Transverse colon (tissue), 3 donors: ENCODE data around the gene GMDS.

Experiments used
- POLR2A ChIP-seq: fragments of 450-650 bp; IDR thresholded peaks from one replicate; pipeline ENCODE4 v1.6.1; 2016; ENCODE audit warnings: antibody characterized with exemption, mild to moderate bottlenecking, moderate library complexity
- TF ChIP-seq, protein P1 (sequence below), 5 experiments: fragments of 200-600 bp in 3 of 5; fragments of 450-650 bp in 2 of 5; sonication (generic) in 3 of 5; IDR thresholded peaks; 1 replicate in 2 of 5; 2 replicates in 3 of 5; pipeline ENCODE4 v1.5.1; 2016 to 2017; ENCODE audit warnings: antibody characterized with exemption in 5 of 5, inconsistent platforms in 3 of 5, mild to moderate bottlenecking in 2 of 5, moderate library complexity in 1 of 5

DNA sequence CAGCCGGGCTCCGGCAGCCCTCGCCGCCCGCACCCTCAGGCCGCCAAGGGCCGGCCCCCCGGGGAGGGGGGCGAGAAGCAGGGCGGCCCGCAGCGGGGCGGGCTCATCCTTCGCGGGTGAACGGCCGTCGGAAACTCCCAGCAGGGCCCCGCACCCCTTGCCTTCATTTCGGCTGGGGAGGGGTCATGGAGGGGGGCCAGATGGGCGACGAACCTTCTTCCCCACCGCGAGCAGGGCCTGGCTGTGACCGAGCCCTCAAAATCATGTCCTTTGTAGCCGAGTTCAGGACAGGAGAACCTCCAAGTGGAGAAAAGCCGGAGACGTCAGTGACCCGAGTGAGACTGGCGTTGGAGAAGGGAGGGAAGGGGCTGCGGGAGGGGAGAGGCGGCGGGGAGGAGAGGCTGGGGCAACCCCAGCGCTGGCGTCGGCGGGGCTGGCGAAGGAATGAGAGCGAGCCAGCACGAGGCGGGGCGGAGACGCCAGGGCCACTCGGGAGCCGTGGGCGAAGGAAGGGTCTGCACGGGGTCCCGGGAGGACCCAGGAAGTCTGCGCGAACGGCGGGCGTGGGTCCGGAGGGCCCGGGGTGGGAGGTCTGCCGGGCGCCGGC, 636.3 kb downstream of the GMDS start:
- TF ChIP-seq, protein P1, sequence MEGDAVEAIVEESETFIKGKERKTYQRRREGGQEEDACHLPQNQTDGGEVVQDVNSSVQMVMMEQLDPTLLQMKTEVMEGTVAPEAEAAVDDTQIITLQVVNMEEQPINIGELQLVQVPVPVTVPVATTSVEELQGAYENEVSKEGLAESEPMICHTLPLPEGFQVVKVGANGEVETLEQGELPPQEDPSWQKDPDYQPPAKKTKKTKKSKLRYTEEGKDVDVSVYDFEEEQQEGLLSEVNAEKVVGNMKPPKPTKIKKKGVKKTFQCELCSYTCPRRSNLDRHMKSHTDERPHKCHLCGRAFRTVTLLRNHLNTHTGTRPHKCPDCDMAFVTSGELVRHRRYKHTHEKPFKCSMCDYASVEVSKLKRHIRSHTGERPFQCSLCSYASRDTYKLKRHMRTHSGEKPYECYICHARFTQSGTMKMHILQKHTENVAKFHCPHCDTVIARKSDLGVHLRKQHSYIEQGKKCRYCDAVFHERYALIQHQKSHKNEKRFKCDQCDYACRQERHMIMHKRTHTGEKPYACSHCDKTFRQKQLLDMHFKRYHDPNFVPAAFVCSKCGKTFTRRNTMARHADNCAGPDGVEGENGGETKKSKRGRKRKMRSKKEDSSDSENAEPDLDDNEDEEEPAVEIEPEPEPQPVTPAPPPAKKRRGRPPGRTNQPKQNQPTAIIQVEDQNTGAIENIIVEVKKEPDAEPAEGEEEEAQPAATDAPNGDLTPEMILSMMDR (IDR thresholded peaks at IDR 0.05): no peak
- no peak for TF ChIP-seq POLR2A
